Measurements from ENCODE around the gene EFCAB12.
"Not testable (repeated sequence)": the region's sequence is repeated elsewhere in the genome, so short reads cannot be mapped to it uniquely, and the experiment has no call there.

The EFCAB12 gene

DNA sequence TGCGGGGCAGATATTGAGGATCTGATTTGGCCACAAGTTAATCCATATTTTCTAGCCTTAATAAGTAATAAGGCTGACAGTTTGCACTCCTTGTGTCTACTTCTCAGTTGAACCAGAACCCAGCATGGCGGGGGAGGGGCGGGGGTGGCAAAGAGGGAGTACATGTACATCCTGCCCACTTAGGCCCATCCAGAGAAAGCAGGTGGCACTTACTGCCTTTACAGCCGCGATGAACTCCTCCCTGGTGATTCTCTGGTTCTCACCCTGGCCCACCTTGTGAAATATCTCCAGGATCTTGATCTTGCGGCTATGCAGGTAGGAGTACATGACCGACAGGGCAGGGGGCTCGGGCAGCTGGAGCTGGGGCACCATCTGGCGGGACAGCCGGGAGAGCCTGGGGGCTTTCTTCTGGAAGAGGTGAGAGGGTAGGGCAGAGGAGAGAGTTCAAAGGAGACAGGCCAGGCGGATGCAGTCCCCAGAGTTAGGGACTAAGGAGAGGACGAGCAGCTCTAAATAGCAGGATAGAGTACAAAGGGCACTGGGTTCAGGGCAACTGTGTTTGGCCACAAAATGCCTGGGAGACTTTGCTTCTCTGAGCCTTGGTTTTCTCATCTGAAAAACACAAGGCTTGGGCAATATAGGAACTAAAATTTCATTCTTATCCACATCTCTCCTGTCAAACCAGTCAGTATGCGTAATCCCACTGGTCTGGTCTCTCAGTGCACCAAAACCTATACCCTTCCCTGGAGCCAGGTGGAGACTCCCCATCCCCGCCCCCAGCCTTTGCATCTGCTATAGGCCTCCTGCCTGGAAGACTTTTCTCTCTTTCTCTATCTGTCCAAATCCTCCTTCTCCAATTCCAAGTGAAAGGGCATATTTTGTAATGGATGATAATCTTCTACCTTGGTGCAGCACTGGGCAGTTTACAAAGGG, 10.1 kb downstream of the EFCAB12 start:
- Histone ChIP-seq H3K4me1 (ENCODE audit: control insufficient read depth in 1 of 2, insufficient read depth in 2 of 2, low read length in 2 of 2) (peaks cover 0 to 8% of the 10 kb centered on the region in 2 donors), H3K36me3 (ENCODE audit: control insufficient read depth in 1 of 2, insufficient read depth in 2 of 2, low read length in 2 of 2) (no peaks in the 10 kb centered on the region), H3K4me3 (ENCODE audit: low read depth in 1 of 2, low read length in 2 of 2) (no peak overlapping the region), H3K27ac (ENCODE audit: low read length) (no peak overlapping the region), H3K27me3 (ENCODE audit: low read depth, low read length) (no peaks in the 10 kb centered on the region), H3K9me3 (ENCODE audit: control insufficient read depth in 1 of 2, low read length in 2 of 2) (no peaks in the 10 kb centered on the region)

DNA sequence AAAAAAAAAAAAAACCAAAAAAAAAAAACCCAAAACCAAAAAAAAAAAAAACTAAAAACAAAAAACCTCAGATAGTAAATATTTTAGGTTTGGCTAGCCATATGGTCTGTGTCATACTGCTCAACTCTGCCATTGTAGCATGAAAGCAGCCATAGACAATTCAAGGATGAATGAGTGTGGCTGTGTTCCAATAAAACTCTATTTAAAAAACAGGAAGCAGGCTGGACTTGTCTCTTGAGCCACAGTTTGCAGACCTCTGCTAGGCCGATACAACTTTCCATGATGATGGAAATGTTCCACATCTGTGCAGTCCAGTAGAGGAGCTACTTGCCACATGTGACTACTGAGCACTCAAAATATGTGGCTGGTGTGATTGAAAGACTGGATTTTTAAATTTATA, 11.1 kb downstream of the EFCAB12 start:
- H3K9me3 ChIP-seq (ENCODE audit: control insufficient read depth in 1 of 2, low read length in 2 of 2) = no peaks in the 10 kb centered on the region
- no peak overlapping the region for H3K27ac ChIP-seq (ENCODE audit: low read length)
- peaks cover 0 to 8% of the 10 kb centered on the region in 2 donors for H3K4me1 ChIP-seq (ENCODE audit: control insufficient read depth in 1 of 2, insufficient read depth in 2 of 2, low read length in 2 of 2)
- H3K36me3 ChIP-seq (ENCODE audit: control insufficient read depth in 1 of 2, insufficient read depth in 2 of 2, low read length in 2 of 2) = no peaks in the 10 kb centered on the region
- H3K4me3 ChIP-seq (ENCODE audit: low read depth in 1 of 2, low read length in 2 of 2) = no peak overlapping the region
- H3K27me3 ChIP-seq (ENCODE audit: low read depth, low read length) = no peaks in the 10 kb centered on the region

DNA sequence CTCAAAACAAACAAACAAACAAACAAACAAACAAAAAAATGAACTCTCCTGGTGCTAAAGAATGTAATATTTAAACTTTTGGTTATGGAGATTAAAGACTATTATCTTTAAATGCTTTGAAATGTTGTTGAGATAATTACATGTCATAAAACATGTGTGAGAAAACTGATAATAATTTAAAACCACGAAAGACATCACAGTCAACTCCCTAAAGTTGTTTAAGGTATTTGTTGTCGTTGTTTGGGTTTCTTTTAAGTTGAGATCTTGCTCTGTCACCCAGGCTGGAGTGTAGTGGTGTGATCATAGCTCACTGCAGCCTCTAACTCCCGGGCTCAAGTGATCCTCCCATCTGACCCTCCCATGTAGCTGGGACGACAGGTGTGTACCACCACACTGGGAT, 12.0 kb downstream of the EFCAB12 start:
- Histone ChIP-seq H3K4me3 (ENCODE audit: low read depth in 1 of 2, low read length in 2 of 2) (no peak overlapping the region), H3K4me1 (ENCODE audit: control insufficient read depth in 1 of 2, insufficient read depth in 2 of 2, low read length in 2 of 2) (peaks cover 0 to 8% of the 10 kb centered on the region in 2 donors), H3K27me3 (ENCODE audit: low read depth, low read length) (no peaks in the 10 kb centered on the region), H3K27ac (ENCODE audit: low read length) (no peak overlapping the region), H3K36me3 (ENCODE audit: control insufficient read depth in 1 of 2, insufficient read depth in 2 of 2, low read length in 2 of 2) (no peaks in the 10 kb centered on the region), H3K9me3 (ENCODE audit: control insufficient read depth in 1 of 2, low read length in 2 of 2) (no peaks in the 10 kb centered on the region)

- peaks cover 0 to 8% of the 10 kb centered on the region in 2 donors for H3K4me1 ChIP-seq (ENCODE audit: control insufficient read depth in 1 of 2, insufficient read depth in 2 of 2, low read length in 2 of 2)
- H3K4me3 ChIP-seq (ENCODE audit: low read depth in 1 of 2, low read length in 2 of 2) = no peak overlapping the region
- no peaks in the 10 kb centered on the region for H3K9me3 ChIP-seq (ENCODE audit: control insufficient read depth in 1 of 2, low read length in 2 of 2)
- H3K27ac ChIP-seq (ENCODE audit: low read length) = no peak overlapping the region
- H3K27me3 ChIP-seq (ENCODE audit: low read depth, low read length) = no peaks in the 10 kb centered on the region
- H3K36me3 ChIP-seq (ENCODE audit: control insufficient read depth in 1 of 2, insufficient read depth in 2 of 2, low read length in 2 of 2) = no peaks in the 10 kb centered on the region
Observed at GRCh38 chr3:129415830-129416229, 12.6 kb downstream of the EFCAB12 start.

DNA sequence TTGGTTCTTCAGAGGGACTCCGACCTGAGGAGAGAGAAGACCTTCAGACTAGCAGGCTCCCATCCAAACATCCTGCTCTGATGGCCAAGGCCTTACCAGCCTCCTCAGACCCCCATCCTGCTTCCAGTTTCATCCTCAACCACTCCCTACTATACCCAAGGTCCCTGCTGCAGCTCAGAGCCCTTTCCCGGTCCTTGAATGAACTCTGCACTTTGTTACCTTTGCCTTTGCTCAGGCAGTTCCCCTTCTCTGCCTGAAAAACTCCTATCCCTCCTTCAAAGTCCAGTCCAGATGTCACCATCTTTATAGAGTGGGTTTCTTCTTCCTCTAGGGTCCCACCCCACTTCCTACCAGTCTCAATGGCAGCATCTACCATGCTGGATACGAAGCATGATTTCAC, 13.1 kb downstream of the EFCAB12 start:
- Histone ChIP-seq H3K27me3 (ENCODE audit: low read depth, low read length) (no peaks in the 10 kb centered on the region), H3K4me1 (ENCODE audit: control insufficient read depth in 1 of 2, insufficient read depth in 2 of 2, low read length in 2 of 2) (peaks cover 0 to 8% of the 10 kb centered on the region in 2 donors), H3K36me3 (ENCODE audit: control insufficient read depth in 1 of 2, insufficient read depth in 2 of 2, low read length in 2 of 2) (no peaks in the 10 kb centered on the region), H3K27ac (ENCODE audit: low read length) (no peak overlapping the region), H3K4me3 (ENCODE audit: low read depth in 1 of 2, low read length in 2 of 2) (no peak overlapping the region), H3K9me3 (ENCODE audit: control insufficient read depth in 1 of 2, low read length in 2 of 2) (no peaks in the 10 kb centered on the region)

DNA sequence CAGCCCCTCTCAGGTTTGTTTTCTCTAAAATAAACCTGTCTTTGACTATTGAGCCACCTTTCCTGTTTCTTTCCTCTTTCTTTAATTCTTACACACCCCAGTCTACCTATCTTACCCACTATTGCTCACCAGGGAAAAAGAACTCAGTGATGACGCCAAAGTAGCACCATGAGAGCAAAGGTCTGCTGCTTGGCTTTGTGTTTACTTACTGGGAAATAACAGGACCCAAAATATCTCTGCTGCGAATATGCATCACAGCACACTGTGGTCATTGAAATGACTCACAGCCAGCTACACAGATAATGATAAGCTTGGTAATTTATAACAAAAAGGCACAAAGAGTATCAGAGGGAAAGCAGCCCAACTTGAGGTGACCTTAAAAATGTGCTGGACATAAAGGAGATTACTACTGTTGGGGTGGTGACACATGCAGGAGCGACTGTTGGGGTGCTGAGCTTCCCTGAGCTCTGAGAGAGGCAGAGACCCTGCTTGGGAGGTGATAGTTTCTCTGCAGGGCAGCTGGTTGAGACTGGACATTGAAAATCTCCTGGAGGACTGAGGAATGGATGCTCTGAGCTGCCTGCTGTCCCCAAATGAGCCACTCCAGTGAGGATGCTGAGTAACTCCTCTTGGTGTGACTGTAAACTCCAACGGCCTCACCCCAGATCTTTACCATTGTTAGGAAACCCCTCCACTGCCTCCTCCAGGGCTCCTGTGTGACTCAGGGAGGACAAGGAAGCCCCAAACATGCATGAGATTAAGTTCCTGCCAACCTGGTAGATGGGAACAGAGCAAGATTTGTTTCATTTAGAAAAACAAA, 14.5 kb downstream of the EFCAB12 start:
- Histone ChIP-seq H3K27me3 (ENCODE audit: low read depth, low read length) (no peaks in the 10 kb centered on the region), H3K36me3 (ENCODE audit: control insufficient read depth in 1 of 2, insufficient read depth in 2 of 2, low read length in 2 of 2) (no peaks in the 10 kb centered on the region), H3K4me3 (ENCODE audit: low read depth in 1 of 2, low read length in 2 of 2) (no peak overlapping the region), H3K9me3 (ENCODE audit: control insufficient read depth in 1 of 2, low read length in 2 of 2) (no peaks in the 10 kb centered on the region), H3K4me1 (ENCODE audit: control insufficient read depth in 1 of 2, insufficient read depth in 2 of 2, low read length in 2 of 2) (peaks cover 0 to 11% of the 10 kb centered on the region in 2 donors), H3K27ac (ENCODE audit: low read length) (peak overlapping the region; percentile 25)

DNA sequence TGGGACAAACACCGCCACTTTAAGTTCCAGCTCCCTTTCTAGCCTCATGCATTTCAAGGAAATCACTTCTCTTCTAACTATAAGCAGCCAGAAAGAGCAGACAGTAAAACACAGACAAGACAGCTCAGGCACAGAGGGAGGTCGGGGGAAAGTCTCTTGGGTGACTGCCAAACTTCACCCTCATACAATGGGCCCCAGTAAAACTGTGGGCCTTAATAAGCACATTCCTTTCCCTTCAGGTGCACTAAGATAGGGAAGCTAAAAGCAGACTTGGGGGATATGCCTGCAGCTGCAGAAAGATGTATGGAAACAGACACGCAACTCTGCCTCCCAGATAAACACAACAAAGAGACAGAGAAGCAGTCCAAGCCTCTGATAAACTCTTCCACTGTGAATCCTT, 15.2 kb downstream of the EFCAB12 start:
- H3K27me3 ChIP-seq (ENCODE audit: low read depth, low read length); H3K36me3 ChIP-seq (ENCODE audit: control insufficient read depth in 1 of 2, insufficient read depth in 2 of 2, low read length in 2 of 2); H3K9me3 ChIP-seq (ENCODE audit: control insufficient read depth in 1 of 2, low read length in 2 of 2); H3K4me3 ChIP-seq (ENCODE audit: low read depth in 1 of 2, low read length in 2 of 2): not testable (repeated sequence)
- Histone ChIP-seq H3K4me1 (ENCODE audit: control insufficient read depth in 1 of 2, insufficient read depth in 2 of 2, low read length in 2 of 2) (peaks cover 0 to 11% of the 10 kb centered on the region in 2 donors), H3K27ac (ENCODE audit: low read length) (peak overlapping the region; percentile 25)

DNA sequence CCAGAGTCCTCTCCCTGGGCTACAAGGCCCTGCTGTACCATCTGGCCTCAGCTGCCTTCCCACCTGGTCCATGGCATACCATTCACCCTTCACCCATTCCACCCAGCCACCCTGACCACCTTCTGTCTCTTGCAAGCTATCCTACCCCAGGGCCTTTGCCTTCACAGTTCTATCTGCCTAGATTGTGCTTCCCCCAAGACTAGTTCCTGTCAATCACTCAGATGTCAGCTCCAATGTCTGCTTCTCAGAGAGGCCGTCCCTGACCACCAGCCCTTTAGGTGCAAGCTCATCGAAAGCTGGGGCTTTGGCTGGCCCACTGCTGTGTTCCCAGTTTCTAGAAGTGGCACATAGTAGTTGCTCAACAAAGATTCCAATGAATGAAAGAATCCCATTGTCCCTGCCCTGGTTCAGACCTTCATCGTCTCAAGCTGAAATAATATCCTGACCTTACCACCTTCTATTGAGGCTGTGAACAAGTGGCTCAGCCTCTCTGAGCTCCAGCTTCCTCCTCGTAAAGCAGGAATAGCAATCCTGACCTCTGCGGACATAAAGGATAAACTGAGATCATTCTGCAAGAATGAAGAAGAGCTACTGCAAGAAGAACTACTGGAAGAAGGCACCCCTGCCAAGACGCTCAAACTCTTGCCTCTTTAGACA, 15.8 kb downstream of the EFCAB12 start:
- no peak overlapping the region for H3K27ac ChIP-seq (ENCODE audit: low read length)
- no peaks in the 10 kb centered on the region for H3K9me3 ChIP-seq (ENCODE audit: control insufficient read depth in 1 of 2, low read length in 2 of 2)
- H3K36me3 ChIP-seq (ENCODE audit: control insufficient read depth in 1 of 2, insufficient read depth in 2 of 2, low read length in 2 of 2) = no peaks in the 10 kb centered on the region
- no peaks in the 10 kb centered on the region for H3K27me3 ChIP-seq (ENCODE audit: low read depth, low read length)
- H3K4me1 ChIP-seq (ENCODE audit: control insufficient read depth in 1 of 2, insufficient read depth in 2 of 2, low read length in 2 of 2) = peaks cover 0 to 11% of the 10 kb centered on the region in 2 donors
- no peak overlapping the region for H3K4me3 ChIP-seq (ENCODE audit: low read depth in 1 of 2, low read length in 2 of 2)

DNA sequence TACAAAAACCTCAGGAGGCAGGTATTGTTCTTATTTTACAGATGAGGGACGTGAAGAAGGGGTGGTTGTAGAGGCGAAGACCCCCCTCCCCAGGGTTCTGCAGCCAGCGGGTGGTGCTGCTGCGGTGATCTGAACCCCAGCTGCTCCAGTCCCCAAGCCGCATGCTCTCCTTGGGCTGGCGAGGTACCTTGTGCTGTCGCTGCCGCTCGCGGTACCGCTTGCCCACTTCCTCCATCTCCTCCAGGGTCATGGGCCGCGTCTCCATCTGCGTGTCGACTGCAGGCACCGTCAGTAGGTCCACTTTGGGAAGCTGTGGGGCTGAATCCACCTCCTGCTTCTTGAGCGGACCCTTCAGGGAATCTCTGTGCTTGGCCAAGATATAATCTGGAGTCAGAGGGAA, 17.5 kb downstream of the EFCAB12 start:
- Histone ChIP-seq H3K36me3 (ENCODE audit: control insufficient read depth in 1 of 2, insufficient read depth in 2 of 2, low read length in 2 of 2) (no peaks in the 10 kb centered on the region), H3K9me3 (ENCODE audit: control insufficient read depth in 1 of 2, low read length in 2 of 2) (no peaks in the 10 kb centered on the region), H3K4me3 (ENCODE audit: low read depth in 1 of 2, low read length in 2 of 2) (no peak overlapping the region), H3K27ac (ENCODE audit: low read length) (no peak overlapping the region), H3K4me1 (ENCODE audit: control insufficient read depth in 1 of 2, insufficient read depth in 2 of 2, low read length in 2 of 2) (peaks cover 0 to 11% of the 10 kb centered on the region in 2 donors), H3K27me3 (ENCODE audit: low read depth, low read length) (no peaks in the 10 kb centered on the region)

DNA sequence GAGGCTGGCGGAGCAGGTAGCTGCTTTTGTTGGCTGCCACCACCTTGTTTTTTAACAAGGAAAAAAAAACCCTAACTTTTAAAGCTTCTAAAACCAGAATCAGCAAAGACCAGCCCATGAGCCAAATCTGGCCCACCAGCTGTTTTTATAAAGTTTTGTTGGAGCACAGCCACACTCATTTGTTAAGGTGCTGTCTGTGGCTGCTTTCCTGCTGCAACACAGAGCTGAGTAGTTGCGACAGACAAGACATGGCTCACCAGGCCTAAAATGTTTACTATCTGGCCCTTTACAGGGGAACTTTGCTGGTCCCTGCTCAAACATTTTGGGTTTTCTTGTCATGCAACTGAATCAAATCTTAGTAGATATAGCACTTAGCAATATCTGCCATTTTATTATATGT, 18.9 kb downstream of the EFCAB12 start:
- Histone ChIP-seq H3K9me3 (ENCODE audit: control insufficient read depth in 1 of 2, low read length in 2 of 2) (no peaks in the 10 kb centered on the region), H3K4me1 (ENCODE audit: control insufficient read depth in 1 of 2, insufficient read depth in 2 of 2, low read length in 2 of 2) (peaks cover 0 to 11% of the 10 kb centered on the region in 2 donors), H3K27ac (ENCODE audit: low read length) (no peak overlapping the region), H3K36me3 (ENCODE audit: control insufficient read depth in 1 of 2, insufficient read depth in 2 of 2, low read length in 2 of 2) (no peaks in the 10 kb centered on the region), H3K27me3 (ENCODE audit: low read depth, low read length) (no peaks in the 10 kb centered on the region), H3K4me3 (ENCODE audit: low read depth in 1 of 2, low read length in 2 of 2) (no peak overlapping the region)

GRCh38 chr3:129404610-129405009, 23.8 kb downstream of the EFCAB12 start:
- no peaks in the 10 kb centered on the region for H3K36me3 ChIP-seq (ENCODE audit: control insufficient read depth in 1 of 2, insufficient read depth in 2 of 2, low read length in 2 of 2)

More at GRCh38 chr3:129404610-129405009, 23.8 kb downstream of the EFCAB12 start:
- H3K4me1 ChIP-seq (ENCODE audit: control insufficient read depth in 1 of 2, insufficient read depth in 2 of 2, low read length in 2 of 2) = no peaks in the 10 kb centered on the region
- no peaks in the 10 kb centered on the region for H3K9me3 ChIP-seq (ENCODE audit: control insufficient read depth in 1 of 2, low read length in 2 of 2)
- no peak overlapping the region for H3K27ac ChIP-seq (ENCODE audit: low read length)
- H3K27me3 ChIP-seq (ENCODE audit: low read depth, low read length) = no peaks in the 10 kb centered on the region
- no peak overlapping the region for H3K4me3 ChIP-seq (ENCODE audit: low read depth in 1 of 2, low read length in 2 of 2)
